HCT116 (cell line): Measurements from ENCODE around the gene NRIP3. TPM values are rescaled to one million over a fixed set of nuclear protein-coding genes. Genes with fewer than 3 reads are reported as not detected.

Source experiments
- ATAC-seq: fragments of 200-7000 bp; cut with Tn5 transposase; 2 replicates; pipeline ENCODE4 v1.9.1; 2020; ENCODE audit warnings: mild to moderate bottlenecking, moderate library complexity
- BruUV-seq: library from RNA; stranded (reverse); fragments of 400-500 nt; replicated peaks from 2 replicates; lab custom pipeline; 2021; lab: Mats Ljungman, UMichigan
- CTCF ChIA-PET: fragments of 300-600 bp; sonication (Branson Sonifier 250); formaldehyde crosslinking; loops from one replicate; lab custom pipeline; 2021; ENCODE audit warnings: antibody characterized with exemption; lab: Charles Lee
- POLR2A ChIA-PET: fragments of 300-600, 350-600 bp; sonication (Branson Sonifier 250); formaldehyde crosslinking; loops from one replicate; lab custom pipeline; 2021; ENCODE audit warnings: antibody characterized with exemption; lab: Charles Lee
- RAD21 ChIA-PET, 2 experiments: fragments of 300-600 bp; sonication (Branson Sonifier 250); formaldehyde crosslinking; loops; one replicate each; lab custom pipeline; 2023; ENCODE audit warnings: low total read pairs in 2 of 2; ENCODE audit not compliant: uncharacterized antibody in 2 of 2, unreplicated experiment in 2 of 2, low non-redundant PET in 1 of 2; lab: Charles Lee
- DNase-seq: peaks from one replicate; pipeline ENCODE4 v3.0.0-alpha.2; 2010; ENCODE audit warnings: low read depth, low spot score
- H2AFZ ChIP-seq: fragments of 200-600 bp; shearing (Covaris generic), sonication (generic); 2 replicates; pipeline ENCODE4 v1.6.1; 2017; ENCODE audit warnings: low read depth, mixed run types, mixed read lengths, antibody characterized with exemption, low read length; ENCODE audit not compliant: poor library complexity, severe bottlenecking
- H3K27ac ChIP-seq: 2 replicates; pipeline ENCODE4 v1.5.1; 2012; ENCODE audit warnings: low read depth, low read length
- H3K27me3 ChIP-seq: fragments of 200-600 bp; sonication (generic); 2 replicates; pipeline ENCODE4 v1.6.1; 2016; ENCODE audit warnings: mixed run types, low read length, mixed read lengths; ENCODE audit not compliant: insufficient read depth
- H3K36me3 ChIP-seq, 2 experiments: fragments of 200-500 bp in 1 of 2; fragments of 200-600 bp in 1 of 2; sonication (Bioruptor generic) in 1 of 2; sonication (generic) in 1 of 2; 2 replicates each; pipeline versions ENCODE4 v1.5.1 to v1.6.1; 2014 to 2016; ENCODE audit warnings: low read length in 2 of 2, inconsistent platforms in 1 of 2, mixed read lengths in 1 of 2, mixed run types in 1 of 2; ENCODE audit not compliant: insufficient read depth in 2 of 2, control insufficient read depth in 1 of 2
- H3K4me1 ChIP-seq, 2 experiments: fragments of 200-600 bp in 1 of 2; sonication (generic) in 1 of 2; 2 replicates each; pipeline versions ENCODE4 v1.5.1 to v1.6.1; 2012 to 2017; ENCODE audit warnings: low read length in 2 of 2, inconsistent platforms in 1 of 2, mild to moderate bottlenecking in 1 of 2, mixed read lengths in 1 of 2, mixed run types in 1 of 2, moderate library complexity in 1 of 2; ENCODE audit not compliant: insufficient read depth in 2 of 2, control insufficient read depth in 1 of 2
- H3K4me2 ChIP-seq: fragments of 200-600 bp; sonication (generic); 2 replicates; pipeline ENCODE4 v1.6.1; 2017; ENCODE audit warnings: mixed run types, low read length, mixed read lengths
- H3K4me3 ChIP-seq, 2 experiments: fragments of 200-600 bp in 1 of 2; sonication (generic) in 1 of 2; replicated peaks in 1 of 2; 2 replicates each; pipeline ENCODE4 v1.5.1; 2011 to 2016; ENCODE audit warnings: low read length in 2 of 2, control low read depth in 1 of 2, low read depth in 1 of 2, mild to moderate bottlenecking in 1 of 2, mixed read lengths in 1 of 2, mixed run types in 1 of 2
- H3K79me2 ChIP-seq: fragments of 200-600 bp; sonication (generic); 2 replicates; pipeline ENCODE4 v1.6.1; 2017; ENCODE audit warnings: mild to moderate bottlenecking, mixed run types, low read length, moderate library complexity, mixed read lengths; ENCODE audit not compliant: insufficient read depth
- H3K9ac ChIP-seq: fragments of 200-600 bp; sonication (generic); 2 replicates; pipeline ENCODE4 v1.6.1; 2016; ENCODE audit warnings: low read length, mixed read lengths
- H3K9me2 ChIP-seq: fragments of 200-600 bp; sonication (generic), shearing (Covaris generic); 2 replicates; pipeline ENCODE4 v1.6.1; 2017; ENCODE audit warnings: mixed run types, mild to moderate bottlenecking, moderate library complexity; ENCODE audit not compliant: insufficient read depth
- H3K9me3 ChIP-seq, 2 experiments: fragments of 200-500 bp in 1 of 2; fragments of 200-600 bp in 1 of 2; sonication (Bioruptor generic) in 1 of 2; sonication (generic) in 1 of 2; 2 replicates each; pipeline ENCODE4 v1.6.1; 2014 to 2017; ENCODE audit warnings: low read length in 2 of 2, mixed read lengths in 2 of 2, inconsistent platforms in 1 of 2, low read depth in 1 of 2, mild to moderate bottlenecking in 1 of 2, mixed run types in 1 of 2, moderate library complexity in 1 of 2; ENCODE audit not compliant: control insufficient read depth in 1 of 2, insufficient read depth in 1 of 2
- H4K20me1 ChIP-seq: fragments of 200-600 bp; sonication (generic), shearing (Covaris generic); 2 replicates; pipeline ENCODE4 v1.6.1; 2017; ENCODE audit warnings: mixed run types, mild to moderate bottlenecking, moderate library complexity; ENCODE audit not compliant: insufficient read depth
- CTCF ChIP-seq, 3 experiments: fragments of 200-600 bp in 1 of 3; sonication (generic) in 1 of 3; IDR thresholded peaks in 2 of 3; conservative IDR thresholded peaks in 1 of 3; 2 replicates each; pipeline ENCODE4 v1.5.1; 2012 to 2017; ENCODE audit warnings: low read depth in 2 of 3, low read length in 2 of 3, antibody characterized with exemption in 1 of 3, borderline replicate concordance in 1 of 3, control low read depth in 1 of 3, mild to moderate bottlenecking in 1 of 3, mixed read lengths in 1 of 3, mixed run types in 1 of 3, moderate library complexity in 1 of 3; ENCODE audit not compliant: insufficient read depth in 1 of 3
- EZH2phosphoT487 ChIP-seq: fragments of 200-600 bp; IDR thresholded peaks from 2 replicates; pipeline ENCODE4 v1.6.1; 2018; ENCODE audit warnings: antibody characterized with exemption, borderline replicate concordance
- RAD21 ChIP-seq: IDR thresholded peaks from 2 replicates; pipeline ENCODE4 v1.6.1; 2012; ENCODE audit warnings: low read depth, mild to moderate bottlenecking
- REST ChIP-seq: IDR thresholded peaks from 2 replicates; pipeline ENCODE4 v1.6.1; 2012; ENCODE audit warnings: low read depth
- ZBTB33 ChIP-seq: IDR thresholded peaks from 2 replicates; pipeline ENCODE4 v1.6.1; 2011; ENCODE audit warnings: mild to moderate bottlenecking, low read length, moderate library complexity; ENCODE audit not compliant: insufficient replicate concordance; ENCODE audit errors: extremely low read depth
- intact Hi-C: fragments of 100-400 bp; cut with micrococcal nuclease; formaldehyde crosslinking; loops from 2 replicates; pipeline ENCODE4 v1.10.0; 2022
- total RNA-seq: library from RNA; stranded (reverse); gene quantifications from one replicate; pipeline ENCODE4 v1.2.1, GENCODE V29; 2021; ENCODE audit not compliant: unreplicated experiment

NRIP3 gene
- total RNA-seq, 1 experiment from 2014 or later = 0.15 TPM

GRCh38 chr11:8934742-8935488 lies 68.9 kb downstream of the NRIP3 start (continued):
- TF ChIP-seq REST (no peak), ZBTB33 (no peak), EZH2phosphoT487 (no peak), RAD21 (no peak)

GRCh38 chr11:8933931-8934330 lies 69.9 kb downstream of the NRIP3 start:
- H3K9ac ChIP-seq = no peak overlapping the region
- DNase-seq (no peak), ATAC-seq (peak; percentile 37)
- no peak overlapping the region for H3K27ac ChIP-seq
- POLR2A ChIA-PET = no interaction called here
- no peaks in the 10 kb centered on the region for H3K9me3 ChIP-seq
- H3K36me3 ChIP-seq = no peaks in the 10 kb centered on the region
- no peaks in the 10 kb centered on the region for H3K79me2 ChIP-seq
- TF ChIP-seq CTCF (IDR thresholded peaks at IDR 0.05 in 2 of 3, conservative IDR thresholded peaks at IDR 0.05 in 1 of 3; ENCODE audit: borderline replicate concordance in 1 of 3, insufficient read depth in 1 of 3, low read depth in 2 of 3, low read length in 2 of 3) (peak in 2 of 3 experiments; percentile 33 to 46; a peak in 1 of 6 replicates), REST (no peak), RAD21 (peak; percentile 47)
- BruUV-seq = no TSS peak
- no peak overlapping the region for H2AFZ ChIP-seq
- H3K4me1 ChIP-seq = peaks cover 12 to 20% of the 10 kb centered on the region in 2 experiments
- H4K20me1 ChIP-seq = no peaks in the 10 kb centered on the region
- RAD21 ChIA-PET = no interaction called here
- no peak overlapping the region for H3K4me3 ChIP-seq
- intact Hi-C loops = no loop called here
- H3K27me3 ChIP-seq = no peaks in the 10 kb centered on the region
- no peak overlapping the region for H3K4me2 ChIP-seq
- CTCF ChIA-PET = interaction anchor here (0.8 to 1.1 kb wide), 5 partner anchors 12 to 573 kb away, joined by 3 to 10 read pairs (median 4); partner anchors contain the start of gene TMEM9B
- H3K9me2 ChIP-seq = no peaks in the 10 kb centered on the region
